HepG2 (cell line): ENCODE measurements around the gene UNC5A. TPM values are rescaled to one million over a fixed set of nuclear protein-coding genes. Genes with fewer than 3 reads are reported as not detected.

Experiments
- ATAC-seq: fragments of 200-7000 bp; cut with Tn5 transposase; 3 replicates; pipeline ENCODE4 v1.9.1; 2020; ENCODE audit warnings: mild to moderate bottlenecking, moderate library complexity
- BruUV-seq: library from RNA; stranded (reverse); fragments of 400-500 nt; replicated peaks from 2 replicates; lab custom pipeline; 2021; lab: Mats Ljungman, UMichigan
- CTCF ChIA-PET: fragments of 300-600 bp; formaldehyde crosslinking; extraction: SDS; loops from one replicate; lab custom pipeline; 2021; ENCODE audit warnings: low total read pairs, inconsistent platforms, low intra/inter-chr PET ratio; lab: Yijun Ruan, JAX
- POLR2A ChIA-PET: fragments of 350-600 bp; sonication (Branson Sonifier 250); formaldehyde crosslinking; loops from one replicate; lab custom pipeline; 2020; ENCODE audit warnings: antibody characterized with exemption, inconsistent platforms; lab: Yijun Ruan, JAX
- DNase-seq: peaks from one replicate; pipeline ENCODE4 v3.0.0-alpha.2; 2015; ENCODE audit warnings: low spot score
- FAIRE-seq: peaks from 3 replicates; lab custom pipeline; 2011; peaks lifted over from hg19 to GRCh38; lab: Jason Lieb, UNC
- H2AFZ ChIP-seq: one replicate; pipeline ENCODE4 v1.6.1; 2011; ENCODE audit warnings: low read length, inconsistent platforms
- H3K27ac ChIP-seq: fragments of 300-600 bp; 3 replicates; pipeline ENCODE4 v1.8.0; 2011; ENCODE audit warnings: mixed run types, mild to moderate bottlenecking, mixed read lengths, low read length, inconsistent platforms; ENCODE audit not compliant: insufficient read depth; ENCODE audit errors: extremely low read length
- H3K27me3 ChIP-seq, 2 experiments: fragments of 200-600 bp in 1 of 2; 2 replicates in 1 of 2; 3 replicates in 1 of 2; pipeline versions ENCODE4 v1.6.0 to v1.8.0; 2011; ENCODE audit warnings: low read length in 2 of 2, mild to moderate bottlenecking in 2 of 2, moderate library complexity in 2 of 2, inconsistent platforms in 1 of 2; ENCODE audit not compliant: insufficient read depth in 2 of 2, control insufficient read depth in 1 of 2
- H3K36me3 ChIP-seq, 2 experiments: fragments of 200-600 bp in 1 of 2; replicated peaks in 1 of 2; 2 replicates in 1 of 2; 3 replicates in 1 of 2; pipeline versions ENCODE4 v1.5.1 to v1.8.0; 2011; ENCODE audit warnings: low read length in 2 of 2, inconsistent platforms in 1 of 2; ENCODE audit not compliant: insufficient read depth in 2 of 2, control insufficient read depth in 1 of 2
- H3K4me1 ChIP-seq: 2 replicates; pipeline ENCODE4 v1.5.1; 2012; ENCODE audit warnings: low read length, inconsistent platforms; ENCODE audit not compliant: insufficient read depth
- H3K4me2 ChIP-seq: 2 replicates; pipeline ENCODE4 v1.6.0; 2011; ENCODE audit warnings: low read depth, low read length, inconsistent platforms
- H3K4me3 ChIP-seq, 3 experiments: fragments of 200-600 bp in 1 of 3; sonication (generic), shearing (Covaris generic) in 1 of 3; replicated peaks in 1 of 3; 2 replicates each; pipeline ENCODE4 v1.5.1; 2011 to 2016; ENCODE audit warnings: low read length in 3 of 3, inconsistent platforms in 2 of 3, low read depth in 2 of 3, mild to moderate bottlenecking in 2 of 3, control low read depth in 1 of 3, mixed read lengths in 1 of 3; ENCODE audit not compliant: insufficient read depth in 1 of 3
- H3K79me2 ChIP-seq: one replicate; pipeline ENCODE4 v1.6.1; 2011; ENCODE audit warnings: low read length, inconsistent platforms; ENCODE audit not compliant: insufficient read depth
- H3K9ac ChIP-seq: 2 replicates; pipeline ENCODE4 v1.6.0; 2011; ENCODE audit warnings: mild to moderate bottlenecking, low read depth, low read length, inconsistent platforms; ENCODE audit not compliant: insufficient read depth
- H3K9me3 ChIP-seq: 2 replicates; pipeline ENCODE4 v1.5.1; 2012; ENCODE audit warnings: mild to moderate bottlenecking, low read length
- H4K20me1 ChIP-seq: 2 replicates; pipeline ENCODE4 v1.6.0; 2011; ENCODE audit warnings: inconsistent platforms, mild to moderate bottlenecking, low read length, moderate library complexity; ENCODE audit not compliant: insufficient read depth
- ARNT2 ChIP-seq: sonication (generic); formaldehyde crosslinking; IDR thresholded peaks from 2 replicates; pipeline ENCODE4 v1.8.0; 2022; ENCODE audit warnings: mild to moderate bottlenecking, low read depth, missing genetic modification reagents, moderate library complexity
- BRF2 ChIP-seq: sonication (generic); formaldehyde crosslinking; IDR thresholded peaks from 2 replicates; pipeline ENCODE4 v1.8.1; 2022; ENCODE audit warnings: mild to moderate bottlenecking, missing genetic modification reagents
- CTCF ChIP-seq: sonication (generic); formaldehyde crosslinking; IDR thresholded peaks from 2 replicates; pipeline ENCODE4 v1.5.0; 2020; ENCODE audit warnings: mild to moderate bottlenecking, missing genetic modification reagents, moderate library complexity
- DDIT3 ChIP-seq: sonication (generic); formaldehyde crosslinking; IDR thresholded peaks from 2 replicates; pipeline ENCODE4 v1.4.0; 2020; ENCODE audit warnings: mild to moderate bottlenecking, missing genetic modification reagents
- GPN1 ChIP-seq: sonication (generic); formaldehyde crosslinking; IDR thresholded peaks from 2 replicates; pipeline ENCODE4 v1.5.1; 2020; ENCODE audit warnings: missing genetic modification reagents, borderline replicate concordance
- JARID2 ChIP-seq: sonication (generic); formaldehyde crosslinking; IDR thresholded peaks from 2 replicates; pipeline ENCODE4 v1.8.1; 2023; ENCODE audit warnings: missing genetic modification reagents, inconsistent platforms; ENCODE audit not compliant: insufficient replicate concordance
- PRPF4 ChIP-seq: fragments of 200-400 bp; formaldehyde crosslinking; IDR thresholded peaks from 2 replicates; pipeline ENCODE4 v1.6.1; 2016; ENCODE audit warnings: low read length, low read depth; ENCODE audit not compliant: poor library complexity, severe bottlenecking
- STAT5B ChIP-seq: sonication (generic); formaldehyde crosslinking; IDR thresholded peaks from 2 replicates; pipeline ENCODE4 v1.4.0; 2020; ENCODE audit warnings: missing genetic modification reagents
- ZFP36L1 ChIP-seq: sonication (generic); formaldehyde crosslinking; IDR thresholded peaks from 2 replicates; pipeline ENCODE4 v1.8.0; 2022; ENCODE audit warnings: mild to moderate bottlenecking, missing genetic modification reagents, moderate library complexity
- ZFP62 ChIP-seq: sonication (generic); formaldehyde crosslinking; IDR thresholded peaks from 2 replicates; pipeline ENCODE4 v1.4.0; 2020; ENCODE audit warnings: missing genetic modification reagents
- ZNF317 ChIP-seq: sonication (generic); formaldehyde crosslinking; IDR thresholded peaks from 2 replicates; pipeline ENCODE4 v1.5.0; 2020; ENCODE audit warnings: mild to moderate bottlenecking, missing genetic modification reagents
- ZNF562 ChIP-seq: sonication (generic); formaldehyde crosslinking; IDR thresholded peaks from 2 replicates; pipeline ENCODE4 v1.8.0; 2022; ENCODE audit warnings: missing genetic modification reagents, borderline replicate concordance
- ZNF564 ChIP-seq: sonication (generic); formaldehyde crosslinking; IDR thresholded peaks from 2 replicates; pipeline ENCODE4 v1.8.1; 2023; ENCODE audit warnings: mild to moderate bottlenecking, missing genetic modification reagents
- ZNF646 ChIP-seq: sonication (generic); formaldehyde crosslinking; IDR thresholded peaks from 2 replicates; pipeline ENCODE4 v1.9.0; 2021; ENCODE audit warnings: mild to moderate bottlenecking, missing genetic modification reagents
- ZSCAN25 ChIP-seq: sonication (generic); formaldehyde crosslinking; IDR thresholded peaks from 2 replicates; pipeline ENCODE4 v1.8.0; 2022; ENCODE audit warnings: mild to moderate bottlenecking, missing genetic modification reagents
- WGBS: methylation state at CpG from one replicate; pipeline ENCODE4 v1.1.6; 2017; ENCODE audit warnings: low lambda C conversion rate; 5-methylcytosine and 5-hydroxymethylcytosine counted together
- in situ Hi-C: cut with HindIII; loops from 2 replicates; pipeline ENCODE4 v1.10.0; 2017; ENCODE audit warnings: low pct_unique_long_range_greater_than_20kb; ENCODE audit not compliant: extremely low pct_ligation_motif_present
- intact Hi-C: fragments of 100-400 bp; cut with micrococcal nuclease; formaldehyde crosslinking; loops from one replicate; pipeline ENCODE4 v1.10.0; 2022; ENCODE audit not compliant: unreplicated experiment
- polyA plus RNA-seq, 8 experiments: library from polyadenylated mRNA; depleted of rRNA in 3 of 8; stranded (reverse) in 7 of 8; unstranded in 1 of 8; fragments of >200 nt; fragmentation: Illumina TruSeq in 4 of 8; extraction: Trizol in 4 of 8; gene quantifications; 2 replicates each; pipeline versions ENCODE4 v1.2.1 to v1.2.3, GENCODE V29; 2011 to 2016; ENCODE audit warnings: low read depth in 4 of 8, missing spikeins in 1 of 8, mixed read lengths in 1 of 8; ENCODE audit not compliant: insufficient read depth in 1 of 8
- total RNA-seq, 5 experiments: library from RNA; depleted of rRNA; stranded (reverse); fragments of >200 nt; fragmentation: Illumina TruSeq; extraction: Trizol; gene quantifications; 2 replicates each; pipeline ENCODE4 v1.2.3, GENCODE V29; 2016; ENCODE audit warnings: low read depth in 1 of 5

UNC5A gene
- total and polyA plus RNA-seq, 2 of the 13 experiments (the other 11 are each of a cell fraction or from before 2014, with no cell fraction given), result not detected

- peaks cover 9 to 80% of the 10 kb centered on the region in 2 experiments; a peak in 4 of 5 replicates for H3K27me3 ChIP-seq
- no peak overlapping the region for H2AFZ ChIP-seq
- ATAC-seq (no peak), DNase-seq (no peak), FAIRE-seq (no peak)
- POLR2A ChIA-PET, result no interaction called here
- no peak overlapping the region for H3K27ac ChIP-seq
- H3K9me3 ChIP-seq, result no peaks in the 10 kb centered on the region
- no peaks in the 10 kb centered on the region for H4K20me1 ChIP-seq
- CTCF ChIA-PET, result no interaction called here
- no TSS peak for BruUV-seq
- in situ Hi-C loops (no loop called here), intact Hi-C loops (no loop called here)
- no peaks in the 10 kb centered on the region for H3K79me2 ChIP-seq
- no peak overlapping the region for H3K9ac ChIP-seq
- TF ChIP-seq STAT5B (CRISPR knock-in tag), result no peak
- TF ChIP-seq CTCF, result no peak
- TF ChIP-seq PRPF4, result no peak
- TF ChIP-seq ZSCAN25 (CRISPR knock-in tag), result no peak
- TF ChIP-seq ZNF646 (CRISPR knock-in tag), result no peak
- no peak for TF ChIP-seq ZFP36L1
- TF ChIP-seq GPN1 (CRISPR knock-in tag), result no peak
- TF ChIP-seq BRF2 (CRISPR knock-in tag), result no peak
- TF ChIP-seq ZNF564 (CRISPR knock-in tag), result no peak
- TF ChIP-seq DDIT3 (CRISPR knock-in tag), result no peak
- no peak for TF ChIP-seq ZNF317 (CRISPR knock-in tag)
- TF ChIP-seq ZNF562 (CRISPR knock-in tag), result no peak
- no peak for TF ChIP-seq ZFP62 (CRISPR knock-in tag)
- no peak for TF ChIP-seq ARNT2
- no peak for TF ChIP-seq JARID2 (CRISPR knock-in tag)
- WGBS, result 24% methylated on average over 5 of the region's 8 CpGs
- no peak overlapping the region for H3K4me3 ChIP-seq
- no peaks in the 10 kb centered on the region for H3K36me3 ChIP-seq
- H3K4me1 ChIP-seq, result no peaks in the 10 kb centered on the region
- no peak overlapping the region for H3K4me2 ChIP-seq
These were observed 16.6 kb upstream of the UNC5A start for GRCh38 chr5:176793736-176794135.
